Erythroblast (primary cell): Measurements from ENCODE around the gene MYO1D.

Source experiments
- DNase-seq, 2 experiments: peaks; one replicate each; lab custom pipeline; 2025; lab: John Stamatoyannopoulos, UW
- GATA1 ChIP-seq: IDR thresholded peaks from 2 replicates; pipeline ENCODE4 v1.6.1; 2011; ENCODE audit warnings: low read depth, mild to moderate bottlenecking, control low read depth, low read length, moderate library complexity
- POLR2A ChIP-seq: IDR thresholded peaks from 2 replicates; pipeline ENCODE4 v1.6.1; 2011; ENCODE audit warnings: mild to moderate bottlenecking, low read length

Gene MYO1D

DNA sequence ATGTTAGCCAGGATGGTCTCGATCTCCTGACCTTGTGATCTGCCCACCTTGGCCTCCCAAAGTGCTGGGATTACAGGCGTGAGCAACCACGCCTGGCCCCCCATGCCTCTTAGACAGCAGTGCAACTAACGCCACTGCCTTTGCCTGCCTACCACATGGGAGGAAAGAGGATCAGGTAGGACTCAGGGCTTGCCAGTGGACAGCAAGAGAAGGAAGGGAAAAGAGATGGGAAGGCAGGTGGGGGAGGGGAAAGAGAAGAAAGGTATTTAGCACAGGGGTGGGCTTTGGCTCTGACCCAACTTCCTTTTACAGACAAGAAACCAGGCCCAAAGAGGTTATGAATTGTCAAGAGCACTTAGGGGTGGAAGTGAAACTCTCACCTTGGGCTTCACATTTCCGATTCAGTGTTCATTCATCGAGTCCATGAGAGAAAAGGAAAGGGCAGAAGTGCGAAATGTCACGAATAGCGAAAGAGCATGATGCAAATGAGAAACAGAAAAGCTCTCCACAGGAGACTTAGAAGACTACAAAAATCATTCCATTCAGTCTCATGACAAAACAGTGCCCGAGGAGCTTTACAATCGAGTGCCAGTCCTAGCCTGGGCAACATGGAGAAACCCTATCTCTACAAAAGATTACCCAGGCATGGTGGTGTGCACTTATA is 353.8 kb downstream of the MYO1D start:
- DNase-seq, result no peak
- TF ChIP-seq POLR2A (no peak), GATA1 (no peak)

DNA sequence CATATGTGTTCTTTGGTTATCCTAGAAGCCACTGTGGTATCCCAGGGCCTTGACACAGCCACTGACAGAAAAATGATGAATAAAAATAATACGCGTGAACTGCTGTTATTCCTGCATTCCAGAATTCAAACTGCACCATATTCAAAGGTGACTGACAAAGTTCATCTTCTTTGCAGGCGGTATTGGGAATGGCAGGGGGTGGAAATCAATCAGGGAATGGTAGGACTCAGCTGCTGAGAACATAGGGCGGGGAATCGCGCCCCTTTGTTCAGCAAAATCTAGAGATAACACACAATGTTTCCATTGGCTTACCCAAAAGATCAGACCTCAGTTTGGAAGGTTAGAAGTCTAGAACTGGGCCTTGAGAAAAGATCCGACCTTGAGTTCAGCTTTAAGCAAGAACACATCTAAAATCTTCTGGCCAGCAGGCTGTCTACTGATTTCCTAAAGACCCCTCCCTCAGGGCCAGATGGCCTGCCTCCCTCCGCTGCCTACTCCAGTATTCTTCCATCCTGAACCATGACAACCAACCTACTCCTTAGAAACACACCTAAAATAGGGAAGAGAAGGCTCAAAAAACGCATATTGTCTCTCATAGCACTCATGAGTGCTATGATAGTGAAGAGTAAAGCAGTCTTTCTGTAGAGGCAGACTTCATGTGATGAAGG is 356.1 kb downstream of the MYO1D start:
- TF ChIP-seq GATA1 (no peak), POLR2A (no peak)

DNA sequence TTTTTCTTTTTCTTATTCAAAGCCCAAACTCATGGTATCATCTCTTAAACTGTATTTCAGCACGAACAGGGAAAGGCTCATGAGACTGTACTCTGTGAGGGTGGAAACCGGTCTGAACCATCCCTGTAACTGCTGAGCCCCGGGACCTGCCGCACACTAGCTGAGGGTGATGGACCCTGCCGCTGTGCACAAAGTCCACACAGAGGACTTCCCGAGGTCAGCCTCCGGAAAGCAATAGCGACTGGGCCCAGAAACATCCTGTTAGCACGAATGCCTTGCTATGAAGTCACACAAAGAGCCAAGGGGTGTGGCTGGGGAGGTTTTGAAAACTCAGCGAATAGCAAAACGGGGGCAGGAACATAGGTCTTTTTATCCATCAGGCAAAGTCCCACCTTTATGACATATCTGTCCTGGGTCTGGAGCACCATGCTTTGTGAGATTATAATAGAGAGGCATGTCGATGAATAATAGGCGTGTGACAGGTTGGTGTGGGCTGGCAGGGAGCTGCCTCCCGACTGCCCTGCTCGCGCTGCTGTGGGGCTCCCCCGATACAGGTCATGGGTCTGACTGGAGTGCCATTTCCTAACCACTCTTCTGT is 356.7 kb downstream of the MYO1D start:
- no peak for DNase-seq
- TF ChIP-seq GATA1 (no peak), POLR2A (no peak)

More for the DNA sequence above, 356.1 kb downstream of the MYO1D start:
- no peak for DNase-seq

GRCh38 chr17:32519228-32520103 is 357.5 kb downstream of the MYO1D start:
- DNase-seq, result peak; percentile 70 to 71
- TF ChIP-seq POLR2A, result no peak
- no peak for TF ChIP-seq GATA1

DNA sequence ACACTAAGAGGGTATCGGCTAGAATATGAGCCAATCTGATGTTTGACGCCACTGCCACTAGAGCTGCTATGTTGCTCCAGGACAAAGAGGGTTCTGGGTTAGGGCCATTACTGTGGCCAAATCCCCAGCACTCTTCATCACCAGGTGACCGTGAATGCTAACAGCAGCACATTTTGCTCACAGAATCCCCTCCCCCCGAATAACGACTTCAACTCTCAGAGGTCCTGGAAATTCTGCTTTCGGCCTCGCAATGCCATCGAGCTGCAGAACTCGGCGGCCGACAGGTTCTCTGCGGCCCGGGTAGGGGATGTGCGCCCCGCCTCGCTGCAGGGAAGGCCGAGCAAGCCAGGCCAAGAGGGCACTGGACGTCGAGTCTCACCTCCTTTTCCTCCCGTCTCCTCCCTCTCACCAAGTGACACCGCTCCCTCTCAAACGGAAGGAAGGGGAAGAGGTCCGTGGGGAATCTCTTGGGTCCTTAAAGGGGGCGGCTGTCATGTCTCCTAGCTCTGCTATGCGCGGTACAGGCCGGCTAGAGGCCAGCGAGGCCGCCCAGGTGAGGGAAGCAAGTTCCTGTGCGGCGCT is 358.2 kb downstream of the MYO1D start:
- TF ChIP-seq GATA1 (no peak), POLR2A (no peak)

GRCh38 chr17:32517982-32518381 is 358.9 kb downstream of the MYO1D start:
- TF ChIP-seq POLR2A, result no peak
- TF ChIP-seq GATA1, result no peak

More for the DNA sequence above, 358.2 kb downstream of the MYO1D start:
- no peak for DNase-seq

GRCh38 chr17:32516940-32517701 is 359.8 kb downstream of the MYO1D start:
- no peak for TF ChIP-seq GATA1
- TF ChIP-seq POLR2A, result no peak
- no peak for DNase-seq

More at GRCh38 chr17:32517982-32518381, 358.9 kb downstream of the MYO1D start:
- DNase-seq, result no peak

DNA sequence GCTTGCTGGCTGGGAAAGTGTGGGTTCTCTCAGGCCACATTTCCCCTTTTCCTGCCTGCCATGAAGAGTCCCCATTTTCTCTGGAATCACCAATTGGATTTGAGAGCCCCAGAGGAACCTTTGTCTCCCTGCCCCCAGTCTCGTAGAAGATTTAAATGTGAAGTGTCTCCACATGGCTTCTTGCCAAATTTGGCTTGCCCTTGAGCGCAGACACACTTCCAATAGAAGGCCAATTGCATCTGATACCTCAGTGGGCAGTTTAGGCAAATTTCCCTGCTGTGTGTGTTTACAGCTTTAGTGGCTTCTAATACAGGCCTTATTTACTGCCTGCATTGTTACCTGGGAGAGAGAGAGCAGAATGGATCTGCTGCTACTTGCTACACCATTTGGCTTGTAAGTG is 360.5 kb downstream of the MYO1D start:
- DNase-seq, result no peak
- TF ChIP-seq GATA1, result no peak
- no peak for TF ChIP-seq POLR2A

GRCh38 chr17:32515677-32516383 is 361.1 kb downstream of the MYO1D start:
- TF ChIP-seq POLR2A, result no peak
- no peak for TF ChIP-seq GATA1
- no peak for DNase-seq

GRCh38 chr17:32514606-32515005 is 362.3 kb downstream of the MYO1D start:
- no peak for DNase-seq
- TF ChIP-seq POLR2A (no peak), GATA1 (no peak)

- TF ChIP-seq GATA1 (no peak), POLR2A (no peak)
- DNase-seq, result no peak
These were observed 363.3 kb downstream of the MYO1D start for GRCh38 chr17:32513579-32513978.

- DNase-seq, result no peak
- no peak for TF ChIP-seq GATA1
- TF ChIP-seq POLR2A, result no peak
These were observed 364.6 kb downstream of the MYO1D start for GRCh38 chr17:32512328-32512727.
